ENCODE measurements around the gene HAVCR2.

Gene HAVCR2

DNA sequence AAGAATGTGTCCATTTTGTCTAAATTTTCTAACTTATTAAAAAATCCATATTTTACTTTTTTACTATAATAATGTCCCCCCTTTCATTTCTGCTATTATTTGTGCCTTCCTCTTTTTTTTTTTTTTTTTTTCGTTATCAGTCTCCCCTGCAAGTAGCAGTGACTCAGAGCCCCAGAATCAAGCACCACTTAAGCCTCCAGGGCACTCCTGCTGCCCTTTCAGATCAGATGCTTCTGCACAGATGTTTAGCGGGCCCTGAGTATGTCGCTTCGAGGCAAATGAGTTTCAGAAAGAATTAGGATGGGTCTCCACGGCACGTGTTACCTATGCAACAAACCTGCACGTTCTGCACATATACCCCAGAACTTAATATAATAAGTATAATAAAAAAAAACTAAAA lies 22.1 kb upstream of the HAVCR2 start:
- Histone ChIP-seq H3F3A (ENCODE audit: insufficient read depth, low read length) (peaks cover 8% of the 10 kb centered on the region), H3K27ac (ENCODE audit: low read length) (no peak overlapping the region), H3K9me3 (replicated peaks; ENCODE audit: insufficient read depth, low read length) (no peaks in the 10 kb centered on the region), H3K27me3 (replicated peaks; ENCODE audit: insufficient read depth, low read length) (no peaks in the 10 kb centered on the region), H2AFZ (ENCODE audit: low read length) (no peak overlapping the region), H3K4me3 (ENCODE audit: low read length) (no peak overlapping the region), H3K79me2 (ENCODE audit: low read length) (0 out of 2 replicates have a peak, but pooled peaks cover 2% of the 10 kb centered on the region), H3K9ac (ENCODE audit: low read length) (no peak overlapping the region), H3K4me1 (ENCODE audit: low read length) (no peaks in the 10 kb centered on the region), H3K36me3 (replicated peaks; ENCODE audit: insufficient read depth, low read length) (no peaks in the 10 kb centered on the region), H3K4me2 (ENCODE audit: low read depth, low read length) (no peak overlapping the region), H4K20me1 (ENCODE audit: insufficient read depth, low read length) (no peaks in the 10 kb centered on the region), H3K9me2 (replicated peaks; ENCODE audit: insufficient read depth, low read length) (no peaks in the 10 kb centered on the region)
- DNase-seq: peak; percentile 50
- TF ChIP-seq EZH2 (optimal IDR thresholded peaks at IDR 0.05; ENCODE audit: low read depth, low read length) (no peak), EZH2phosphoT487 (IDR thresholded peaks at IDR 0.05; ENCODE audit: low read length) (no peak)
- TF ChIP-seq, protein P1, sequence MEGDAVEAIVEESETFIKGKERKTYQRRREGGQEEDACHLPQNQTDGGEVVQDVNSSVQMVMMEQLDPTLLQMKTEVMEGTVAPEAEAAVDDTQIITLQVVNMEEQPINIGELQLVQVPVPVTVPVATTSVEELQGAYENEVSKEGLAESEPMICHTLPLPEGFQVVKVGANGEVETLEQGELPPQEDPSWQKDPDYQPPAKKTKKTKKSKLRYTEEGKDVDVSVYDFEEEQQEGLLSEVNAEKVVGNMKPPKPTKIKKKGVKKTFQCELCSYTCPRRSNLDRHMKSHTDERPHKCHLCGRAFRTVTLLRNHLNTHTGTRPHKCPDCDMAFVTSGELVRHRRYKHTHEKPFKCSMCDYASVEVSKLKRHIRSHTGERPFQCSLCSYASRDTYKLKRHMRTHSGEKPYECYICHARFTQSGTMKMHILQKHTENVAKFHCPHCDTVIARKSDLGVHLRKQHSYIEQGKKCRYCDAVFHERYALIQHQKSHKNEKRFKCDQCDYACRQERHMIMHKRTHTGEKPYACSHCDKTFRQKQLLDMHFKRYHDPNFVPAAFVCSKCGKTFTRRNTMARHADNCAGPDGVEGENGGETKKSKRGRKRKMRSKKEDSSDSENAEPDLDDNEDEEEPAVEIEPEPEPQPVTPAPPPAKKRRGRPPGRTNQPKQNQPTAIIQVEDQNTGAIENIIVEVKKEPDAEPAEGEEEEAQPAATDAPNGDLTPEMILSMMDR (IDR thresholded peaks at IDR 0.05; ENCODE audit: low read length): no peak

DNA sequence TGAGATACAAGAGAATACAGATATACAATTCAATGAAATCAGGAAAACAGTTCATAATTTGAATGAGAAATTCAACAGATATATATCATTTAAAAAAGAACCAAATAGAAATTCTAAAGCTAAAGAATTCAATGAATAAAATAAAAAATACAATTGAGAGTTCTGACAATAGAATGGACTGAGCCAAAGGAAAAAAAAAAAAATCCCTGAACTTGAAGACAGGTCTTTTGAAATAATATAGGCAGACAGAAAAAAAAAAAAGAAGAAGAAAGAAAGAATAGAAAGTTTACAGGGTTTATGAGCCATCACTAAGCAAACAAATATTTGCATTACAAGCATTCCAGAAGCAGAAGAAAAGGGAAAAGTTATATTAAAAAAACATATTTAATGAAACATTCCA lies 12.9 kb upstream of the HAVCR2 start:
- no peaks in the 10 kb centered on the region for H3K27me3 ChIP-seq (replicated peaks; ENCODE audit: insufficient read depth, low read length)
- no peak for DNase-seq
- no peak overlapping the region for H2AFZ ChIP-seq (ENCODE audit: low read length)
- H3K36me3 ChIP-seq (replicated peaks; ENCODE audit: insufficient read depth, low read length): no peaks in the 10 kb centered on the region
- H3K4me1 ChIP-seq (ENCODE audit: low read length): no peaks in the 10 kb centered on the region
- TF ChIP-seq EZH2 (optimal IDR thresholded peaks at IDR 0.05; ENCODE audit: low read depth, low read length): no peak
- TF ChIP-seq EZH2phosphoT487 (IDR thresholded peaks at IDR 0.05; ENCODE audit: low read length): no peak
- TF ChIP-seq, protein P1 (IDR thresholded peaks at IDR 0.05; ENCODE audit: low read length): no peak
- no peaks in the 10 kb centered on the region for H4K20me1 ChIP-seq (ENCODE audit: insufficient read depth, low read length)
- no peaks in the 10 kb centered on the region for H3K9me2 ChIP-seq (replicated peaks; ENCODE audit: insufficient read depth, low read length)
- no peaks in the 10 kb centered on the region for H3F3A ChIP-seq (ENCODE audit: insufficient read depth, low read length)
- H3K4me3 ChIP-seq (ENCODE audit: low read length): no peak overlapping the region
- no peak overlapping the region for H3K4me2 ChIP-seq (ENCODE audit: low read depth, low read length)
- no peak overlapping the region for H3K9ac ChIP-seq (ENCODE audit: low read length)
- H3K79me2 ChIP-seq (ENCODE audit: low read length): no peaks in the 10 kb centered on the region
- no peaks in the 10 kb centered on the region for H3K9me3 ChIP-seq (replicated peaks; ENCODE audit: insufficient read depth, low read length)
- H3K27ac ChIP-seq (ENCODE audit: low read length): no peak overlapping the region

DNA sequence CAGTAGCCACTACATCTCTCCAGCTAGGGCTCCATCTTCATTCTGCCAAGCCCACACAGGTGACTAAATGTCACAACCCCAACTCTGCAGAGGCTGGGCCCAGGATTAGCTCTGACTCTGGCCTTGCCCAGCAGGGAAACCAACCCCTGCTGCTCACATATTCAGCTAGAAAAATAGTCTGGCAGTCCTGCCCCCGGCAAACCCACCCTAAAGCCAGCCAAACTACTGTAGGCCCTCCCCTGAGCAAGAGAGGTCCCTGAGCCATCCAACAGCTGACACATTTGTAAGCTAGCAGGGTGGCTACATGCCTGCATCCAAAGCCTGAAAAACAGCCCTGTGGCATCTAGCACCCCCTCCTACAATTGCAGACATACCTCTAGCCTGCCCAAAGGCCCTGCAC lies 11.3 kb upstream of the HAVCR2 start:
- H3K4me2 ChIP-seq (ENCODE audit: low read depth, low read length): no peak overlapping the region
- H3K9ac ChIP-seq (ENCODE audit: low read length): no peak overlapping the region
- H4K20me1 ChIP-seq (ENCODE audit: insufficient read depth, low read length): no peaks in the 10 kb centered on the region
- H3K36me3 ChIP-seq (replicated peaks; ENCODE audit: insufficient read depth, low read length): no peaks in the 10 kb centered on the region
- no peaks in the 10 kb centered on the region for H3F3A ChIP-seq (ENCODE audit: insufficient read depth, low read length)
- no peaks in the 10 kb centered on the region for H3K9me2 ChIP-seq (replicated peaks; ENCODE audit: insufficient read depth, low read length)
- no peaks in the 10 kb centered on the region for H3K27me3 ChIP-seq (replicated peaks; ENCODE audit: insufficient read depth, low read length)
- no peak overlapping the region for H3K27ac ChIP-seq (ENCODE audit: low read length)
- DNase-seq: no peak
- H3K9me3 ChIP-seq (replicated peaks; ENCODE audit: insufficient read depth, low read length): no peaks in the 10 kb centered on the region
- no peak overlapping the region for H3K4me3 ChIP-seq (ENCODE audit: low read length)
- no peaks in the 10 kb centered on the region for H3K79me2 ChIP-seq (ENCODE audit: low read length)
- no peaks in the 10 kb centered on the region for H3K4me1 ChIP-seq (ENCODE audit: low read length)
- no peak overlapping the region for H2AFZ ChIP-seq (ENCODE audit: low read length)
- TF ChIP-seq EZH2 (optimal IDR thresholded peaks at IDR 0.05; ENCODE audit: low read depth, low read length) (no peak), EZH2phosphoT487 (IDR thresholded peaks at IDR 0.05; ENCODE audit: low read length) (no peak)
- TF ChIP-seq, protein P1 (IDR thresholded peaks at IDR 0.05; ENCODE audit: low read length): no peak

Data from MM.1S (cell line).